Endothelial cell of umbilical vein (primary cell): ENCODE measurements around the gene CFAP107. TPM values are rescaled to one million over a fixed set of nuclear protein-coding genes. Genes with fewer than 3 reads are reported as not detected.

Experiments used
- BruUV-seq: library from RNA; stranded (reverse); fragments of 400-500 nt; replicated peaks from 2 replicates; lab custom pipeline; 2021; lab: Mats Ljungman, UMichigan
- CTCF ChIA-PET: fragments of 300-600, 350-600 bp; sonication (Branson Sonifier 250); formaldehyde crosslinking; loops from one replicate; lab custom pipeline; 2021; ENCODE audit warnings: antibody characterized with exemption, inconsistent platforms; lab: Charles Lee
- POLR2A ChIA-PET: fragments of 300-600, 350-600 bp; sonication (Branson Sonifier 250); formaldehyde crosslinking; loops from one replicate; lab custom pipeline; 2021; ENCODE audit warnings: antibody characterized with exemption, inconsistent platforms; lab: Charles Lee
- DNase-seq: peaks from one replicate; pipeline ENCODE4 v3.0.0-alpha.2; 2011; ENCODE audit warnings: low read depth, low spot score
- FAIRE-seq: peaks from 2 replicates; lab custom pipeline; 2011; peaks lifted over from hg19 to GRCh38; lab: Jason Lieb, UNC
- H2AFZ ChIP-seq: 2 replicates; pipeline ENCODE4 v1.6.0; 2012; ENCODE audit warnings: low read depth, low read length, control low read depth, inconsistent platforms
- H3K27ac ChIP-seq: 2 replicates; pipeline ENCODE4 v1.5.1; 2011; ENCODE audit warnings: low read depth, mild to moderate bottlenecking, control low read depth, low read length, moderate library complexity; ENCODE audit not compliant: insufficient read depth
- H3K27me3 ChIP-seq, 2 experiments: 2 replicates each; pipeline versions ENCODE4 v1.6.0 to v1.6.1; 2011; ENCODE audit warnings: low read length in 2 of 2, mixed read lengths in 1 of 2; ENCODE audit not compliant: control insufficient read depth in 2 of 2, insufficient read depth in 2 of 2
- H3K36me3 ChIP-seq, 2 experiments: 2 replicates in 1 of 2; 3 replicates in 1 of 2; pipeline ENCODE4 v1.5.1; 2011; ENCODE audit warnings: low read length in 2 of 2, mild to moderate bottlenecking in 1 of 2, moderate library complexity in 1 of 2; ENCODE audit not compliant: control insufficient read depth in 2 of 2, insufficient read depth in 2 of 2; ENCODE audit errors: extremely low read depth in 1 of 2
- H3K4me1 ChIP-seq: 3 replicates; pipeline ENCODE4 v1.5.1; 2011; ENCODE audit warnings: mild to moderate bottlenecking, low read length; ENCODE audit not compliant: control insufficient read depth, insufficient read depth; ENCODE audit errors: extremely low read depth
- H3K4me2 ChIP-seq: 2 replicates; pipeline ENCODE4 v1.6.1; 2011; ENCODE audit warnings: low read length, control low read depth, mixed read lengths; ENCODE audit not compliant: insufficient read depth
- H3K4me3 ChIP-seq, 3 experiments: fragments of 200-600 bp in 1 of 3; sonication (generic), shearing (Covaris generic) in 1 of 3; replicated peaks in 1 of 3; 2 replicates each; pipeline ENCODE4 v1.5.1; 2011 to 2016; ENCODE audit warnings: control low read depth in 3 of 3, low read length in 3 of 3, mild to moderate bottlenecking in 2 of 3, inconsistent platforms in 1 of 3, low read depth in 1 of 3, moderate library complexity in 1 of 3; ENCODE audit not compliant: insufficient read depth in 1 of 3
- H3K79me2 ChIP-seq: 2 replicates; pipeline ENCODE4 v1.6.0; 2012; ENCODE audit warnings: low read length, inconsistent platforms; ENCODE audit not compliant: control insufficient read depth, insufficient read depth
- H3K9ac ChIP-seq: replicated peaks from 2 replicates; pipeline ENCODE3; 2011; ENCODE audit warnings: low read length, control low read depth; ENCODE audit not compliant: insufficient read depth; ENCODE audit errors: extremely low read depth
- H3K9me1 ChIP-seq: replicated peaks from 3 replicates; pipeline ENCODE4 v1.6.0; 2011; ENCODE audit warnings: mild to moderate bottlenecking, low read length; ENCODE audit not compliant: control insufficient read depth, insufficient read depth; ENCODE audit errors: extremely low read depth
- H3K9me3 ChIP-seq: replicated peaks from 2 replicates; pipeline ENCODE4 v1.5.1; 2012; ENCODE audit warnings: low read length, inconsistent platforms; ENCODE audit not compliant: control insufficient read depth, insufficient read depth
- H4K20me1 ChIP-seq: replicated peaks from 2 replicates; pipeline ENCODE3; 2011; ENCODE audit warnings: mild to moderate bottlenecking, low read length; ENCODE audit not compliant: control insufficient read depth, insufficient read depth; ENCODE audit errors: extremely low read depth
- EZH2 ChIP-seq: IDR thresholded peaks from 2 replicates; pipeline ENCODE4 v1.6.1; 2012; ENCODE audit warnings: borderline replicate concordance, low read depth, mild to moderate bottlenecking, moderate library complexity, low read length, inconsistent platforms; ENCODE audit not compliant: severe bottlenecking
- FOS ChIP-seq: IDR thresholded peaks from 2 replicates; pipeline ENCODE4 v1.6.1; 2011; ENCODE audit warnings: mild to moderate bottlenecking, low read length, moderate library complexity, borderline replicate concordance; ENCODE audit not compliant: insufficient read depth
- GATA2 ChIP-seq: IDR thresholded peaks from 2 replicates; pipeline ENCODE4 v1.7.0; 2011; ENCODE audit warnings: low read depth, mild to moderate bottlenecking, moderate library complexity, mixed read lengths, low read length; ENCODE audit not compliant: insufficient read length, insufficient read depth
- JUN ChIP-seq: IDR thresholded peaks from 2 replicates; pipeline ENCODE4 v1.6.1; 2011; ENCODE audit warnings: borderline replicate concordance, low read depth; ENCODE audit not compliant: insufficient read length, insufficient read depth
- MYC ChIP-seq: IDR thresholded peaks from one replicate; pipeline ENCODE4 v1.6.1; 2011; ENCODE audit warnings: mild to moderate bottlenecking, low read depth, low read length
- POLR2A ChIP-seq: IDR thresholded peaks from 2 replicates; pipeline ENCODE4 v1.6.1; 2012; ENCODE audit warnings: low read depth, mild to moderate bottlenecking, control low read depth, low read length
- POLR2AphosphoS5 ChIP-seq: IDR thresholded peaks from 2 replicates; pipeline ENCODE4 v1.6.1; 2012; ENCODE audit warnings: low read depth, mild to moderate bottlenecking, control low read depth, low read length, moderate library complexity; ENCODE audit not compliant: insufficient read depth
- dilution Hi-C: fragments of 300-500 bp; cut with MboI; formaldehyde crosslinking; loops from one replicate; pipeline ENCODE4 v1.15.0; 2019; ENCODE audit warnings: low sequenced_read_pairs; ENCODE audit not compliant: extremely low pct_ligation_motif_present
- intact Hi-C: fragments of 100-400 bp; cut with micrococcal nuclease; formaldehyde crosslinking; loops from one replicate; pipeline ENCODE4 v1.10.0; 2022
- polyA plus RNA-seq, 4 experiments: library from polyadenylated mRNA; depleted of rRNA in 3 of 4; stranded (reverse) in 3 of 4; unstranded in 1 of 4; fragments of >200 nt; gene quantifications; 2 replicates each; pipeline versions ENCODE4 v1.2.1 to v1.2.3, GENCODE V29; 2011 to 2012; ENCODE audit warnings: missing spikeins in 1 of 4
- total RNA-seq: library from RNA; stranded (reverse); gene quantifications from 2 replicates; pipeline ENCODE4 v1.2.3, GENCODE V29; 2021
- TF ChIP-seq, protein P1 (sequence below): IDR thresholded peaks from 2 replicates; pipeline ENCODE4 v1.6.1; 2011; ENCODE audit not compliant: insufficient read depth, insufficient read length
- TF ChIP-seq, protein P2 (sequence below), 2 donors: IDR thresholded peaks; 1 replicate in 1 of 2; 2 replicates in 1 of 2; pipeline ENCODE4 v1.5.1; 2011; ENCODE audit warnings: low read length in 2 of 2, mild to moderate bottlenecking in 2 of 2, moderate library complexity in 2 of 2, control low read depth in 1 of 2, inconsistent platforms in 1 of 2, low read depth in 1 of 2; ENCODE audit not compliant: insufficient read depth in 1 of 2; ENCODE audit errors: extremely low read depth in 1 of 2

Gene CFAP107
- total and polyA plus RNA-seq, 2 donors (not counting 3 experiments of a cell fraction or from before 2014, with no cell fraction given), result not detected

DNA sequence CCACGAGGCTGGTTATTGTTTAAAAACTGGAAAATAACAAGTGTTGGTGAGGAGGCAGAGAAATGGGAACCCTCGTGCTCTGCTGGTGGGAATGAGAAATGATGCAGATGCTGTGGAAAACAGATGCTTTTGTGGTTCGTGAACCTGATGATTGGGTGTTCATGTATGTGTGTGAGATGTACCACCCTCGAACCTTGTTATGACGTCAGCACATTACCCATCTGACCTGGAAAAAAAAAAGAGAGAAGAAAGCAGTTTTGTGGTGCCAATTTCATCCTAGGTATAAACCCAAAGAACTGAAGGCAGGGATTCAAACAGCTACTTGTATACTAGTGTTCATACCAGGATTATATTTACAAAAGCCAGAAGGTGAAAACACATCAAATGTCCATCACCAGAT, 6.4 kb upstream of the CFAP107 start:
- Histone ChIP-seq H3K9me1 (no peaks in the 10 kb centered on the region), H3K9me3 (no peaks in the 10 kb centered on the region), H4K20me1 (no peaks in the 10 kb centered on the region), H3K27ac (no peak overlapping the region), H3K36me3 (no peaks in the 10 kb centered on the region), H3K4me1 (no peaks in the 10 kb centered on the region), H3K4me2 (no peak overlapping the region), H3K27me3 (no peaks in the 10 kb centered on the region), H2AFZ (no peak overlapping the region), H3K79me2 (no peaks in the 10 kb centered on the region), H3K9ac (no peak overlapping the region), H3K4me3 (no peak overlapping the region)
- intact Hi-C loops (no loop called here), dilution Hi-C loops (no loop called here)
- ChIA-PET POLR2A (no interaction called here), CTCF (no interaction called here)
- no peak for DNase-seq
- no peak for FAIRE-seq
- TF ChIP-seq MYC, result no peak
- TF ChIP-seq, protein P1, sequence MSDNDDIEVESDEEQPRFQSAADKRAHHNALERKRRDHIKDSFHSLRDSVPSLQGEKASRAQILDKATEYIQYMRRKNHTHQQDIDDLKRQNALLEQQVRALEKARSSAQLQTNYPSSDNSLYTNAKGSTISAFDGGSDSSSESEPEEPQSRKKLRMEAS, result no peak
- no peak for TF ChIP-seq EZH2
- TF ChIP-seq, protein P2, sequence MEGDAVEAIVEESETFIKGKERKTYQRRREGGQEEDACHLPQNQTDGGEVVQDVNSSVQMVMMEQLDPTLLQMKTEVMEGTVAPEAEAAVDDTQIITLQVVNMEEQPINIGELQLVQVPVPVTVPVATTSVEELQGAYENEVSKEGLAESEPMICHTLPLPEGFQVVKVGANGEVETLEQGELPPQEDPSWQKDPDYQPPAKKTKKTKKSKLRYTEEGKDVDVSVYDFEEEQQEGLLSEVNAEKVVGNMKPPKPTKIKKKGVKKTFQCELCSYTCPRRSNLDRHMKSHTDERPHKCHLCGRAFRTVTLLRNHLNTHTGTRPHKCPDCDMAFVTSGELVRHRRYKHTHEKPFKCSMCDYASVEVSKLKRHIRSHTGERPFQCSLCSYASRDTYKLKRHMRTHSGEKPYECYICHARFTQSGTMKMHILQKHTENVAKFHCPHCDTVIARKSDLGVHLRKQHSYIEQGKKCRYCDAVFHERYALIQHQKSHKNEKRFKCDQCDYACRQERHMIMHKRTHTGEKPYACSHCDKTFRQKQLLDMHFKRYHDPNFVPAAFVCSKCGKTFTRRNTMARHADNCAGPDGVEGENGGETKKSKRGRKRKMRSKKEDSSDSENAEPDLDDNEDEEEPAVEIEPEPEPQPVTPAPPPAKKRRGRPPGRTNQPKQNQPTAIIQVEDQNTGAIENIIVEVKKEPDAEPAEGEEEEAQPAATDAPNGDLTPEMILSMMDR (IDR thresholded peaks at IDR 0.05; ENCODE audit: extremely low read depth in 1 of 2, insufficient read depth in 1 of 2, low read depth in 1 of 2, low read length in 2 of 2), result no peak
- TF ChIP-seq JUN, result no peak
- no peak for TF ChIP-seq FOS
- no peak for TF ChIP-seq POLR2A
- no peak for TF ChIP-seq POLR2AphosphoS5
- no peak for TF ChIP-seq GATA2
- BruUV-seq, result no TSS peak
